Measurements from ENCODE around the gene ASIC1. TPM values are rescaled to one million over a fixed set of nuclear protein-coding genes. Genes with fewer than 3 reads are reported as not detected.

The ASIC1 gene
- total and polyA plus RNA-seq, 2 of the 13 experiments (the other 11 are each of a cell fraction or from before 2014, with no cell fraction given): 0.44 to 1.5 TPM

DNA sequence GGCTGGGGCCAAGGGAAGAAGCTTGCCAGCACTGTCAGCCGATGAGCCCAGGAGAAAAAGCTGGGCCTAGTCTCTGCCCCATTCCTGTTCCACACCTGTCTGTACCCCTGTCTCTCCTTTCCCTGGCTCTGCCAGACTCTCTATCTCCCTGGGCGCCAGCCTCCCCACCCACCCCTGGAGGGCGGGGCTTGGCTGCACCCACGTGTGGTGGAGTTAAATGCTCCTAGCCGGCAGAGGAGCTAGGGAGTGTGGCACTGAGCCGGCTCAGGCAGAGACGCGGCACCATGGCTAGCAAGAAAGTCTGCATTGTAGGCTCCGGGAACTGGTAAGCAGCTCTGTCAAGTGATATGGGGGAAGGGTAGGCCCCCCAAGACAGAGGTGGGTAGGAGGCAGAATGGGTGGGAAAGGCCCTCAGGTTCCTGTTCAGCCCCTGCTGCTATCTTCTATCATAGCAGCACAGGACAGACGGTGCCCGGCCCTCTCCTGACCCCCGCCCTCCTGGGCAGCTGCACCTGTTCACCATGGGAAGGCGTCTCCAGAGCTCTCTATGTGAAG is 46.4 kb downstream of the ASIC1 start, which contains the start of gene GPD1 (continued):
- TF ChIP-seq, protein P1, sequence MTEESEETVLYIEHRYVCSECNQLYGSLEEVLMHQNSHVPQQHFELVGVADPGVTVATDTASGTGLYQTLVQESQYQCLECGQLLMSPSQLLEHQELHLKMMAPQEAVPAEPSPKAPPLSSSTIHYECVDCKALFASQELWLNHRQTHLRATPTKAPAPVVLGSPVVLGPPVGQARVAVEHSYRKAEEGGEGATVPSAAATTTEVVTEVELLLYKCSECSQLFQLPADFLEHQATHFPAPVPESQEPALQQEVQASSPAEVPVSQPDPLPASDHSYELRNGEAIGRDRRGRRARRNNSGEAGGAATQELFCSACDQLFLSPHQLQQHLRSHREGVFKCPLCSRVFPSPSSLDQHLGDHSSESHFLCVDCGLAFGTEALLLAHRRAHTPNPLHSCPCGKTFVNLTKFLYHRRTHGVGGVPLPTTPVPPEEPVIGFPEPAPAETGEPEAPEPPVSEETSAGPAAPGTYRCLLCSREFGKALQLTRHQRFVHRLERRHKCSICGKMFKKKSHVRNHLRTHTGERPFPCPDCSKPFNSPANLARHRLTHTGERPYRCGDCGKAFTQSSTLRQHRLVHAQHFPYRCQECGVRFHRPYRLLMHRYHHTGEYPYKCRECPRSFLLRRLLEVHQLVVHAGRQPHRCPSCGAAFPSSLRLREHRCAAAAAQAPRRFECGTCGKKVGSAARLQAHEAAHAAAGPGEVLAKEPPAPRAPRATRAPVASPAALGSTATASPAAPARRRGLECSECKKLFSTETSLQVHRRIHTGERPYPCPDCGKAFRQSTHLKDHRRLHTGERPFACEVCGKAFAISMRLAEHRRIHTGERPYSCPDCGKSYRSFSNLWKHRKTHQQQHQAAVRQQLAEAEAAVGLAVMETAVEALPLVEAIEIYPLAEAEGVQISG (CRISPR knock-in tag; IDR thresholded peaks at IDR 0.05): peak; percentile 63; the same call in 1 of the 2 replicates
- TF ChIP-seq, protein P2, sequence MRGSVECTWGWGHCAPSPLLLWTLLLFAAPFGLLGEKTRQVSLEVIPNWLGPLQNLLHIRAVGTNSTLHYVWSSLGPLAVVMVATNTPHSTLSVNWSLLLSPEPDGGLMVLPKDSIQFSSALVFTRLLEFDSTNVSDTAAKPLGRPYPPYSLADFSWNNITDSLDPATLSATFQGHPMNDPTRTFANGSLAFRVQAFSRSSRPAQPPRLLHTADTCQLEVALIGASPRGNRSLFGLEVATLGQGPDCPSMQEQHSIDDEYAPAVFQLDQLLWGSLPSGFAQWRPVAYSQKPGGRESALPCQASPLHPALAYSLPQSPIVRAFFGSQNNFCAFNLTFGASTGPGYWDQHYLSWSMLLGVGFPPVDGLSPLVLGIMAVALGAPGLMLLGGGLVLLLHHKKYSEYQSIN (CRISPR knock-in tag; IDR thresholded peaks at IDR 0.05; ENCODE audit: borderline replicate concordance): no peak
- no peak for TF ChIP-seq BRCA1 (CRISPR knock-in tag; IDR thresholded peaks at IDR 0.05)
- no peak for TF ChIP-seq ARNT (IDR thresholded peaks at IDR 0.05)
- no peak for TF ChIP-seq XRCC5 (optimal IDR thresholded peaks at IDR 0.05; ENCODE audit: low read length)
- no peak for TF ChIP-seq ELF4 (CRISPR knock-in tag; IDR thresholded peaks at IDR 0.05; ENCODE audit: borderline replicate concordance)
- no peak for TF ChIP-seq ZNF678 (CRISPR knock-in tag; IDR thresholded peaks at IDR 0.05)
- TF ChIP-seq SNAPC2 (CRISPR knock-in tag; IDR thresholded peaks at IDR 0.05): no peak
- TF ChIP-seq ZNF484 (CRISPR knock-in tag; IDR thresholded peaks at IDR 0.05; ENCODE audit: borderline replicate concordance, low read depth): no peak
- no peak; the same call in 1 of the 2 replicates for TF ChIP-seq KMT2B (CRISPR knock-in tag; IDR thresholded peaks at IDR 0.05)
- no peak for TF ChIP-seq CCDC6 (CRISPR knock-in tag; IDR thresholded peaks at IDR 0.05)
- TF ChIP-seq NCOA1 (CRISPR knock-in tag; IDR thresholded peaks at IDR 0.05): no peak
- no peak for TF ChIP-seq PAWR (CRISPR knock-in tag; IDR thresholded peaks at IDR 0.05; ENCODE audit: borderline replicate concordance)
- TF ChIP-seq RFX3 (CRISPR knock-in tag; IDR thresholded peaks at IDR 0.05): no peak
- TF ChIP-seq THAP8 (CRISPR knock-in tag; IDR thresholded peaks at IDR 0.05; ENCODE audit: borderline replicate concordance): no peak
- TF ChIP-seq ZNF10 (CRISPR knock-in tag; IDR thresholded peaks at IDR 0.05; ENCODE audit: borderline replicate concordance, low read depth): no peak
- no peak for TF ChIP-seq ZNF772 (CRISPR knock-in tag; IDR thresholded peaks at IDR 0.05)
- TF ChIP-seq ZZZ3 (CRISPR knock-in tag; IDR thresholded peaks at IDR 0.05; ENCODE audit: borderline replicate concordance): no peak
- TF ChIP-seq AHR (CRISPR knock-in tag; IDR thresholded peaks at IDR 0.05): no peak
- peak; percentile 15; the same call in 1 of the 2 replicates for TF ChIP-seq RXRA (CRISPR knock-in tag; IDR thresholded peaks at IDR 0.05)
- TF ChIP-seq ZNF781 (CRISPR knock-in tag; IDR thresholded peaks at IDR 0.05; ENCODE audit: borderline replicate concordance, not compliant biosample characterization): peak; percentile 59
- no peak for TF ChIP-seq ZNF577 (CRISPR knock-in tag; IDR thresholded peaks at IDR 0.05; ENCODE audit: borderline replicate concordance, low read depth)
- no peak for TF ChIP-seq NFRKB (IDR thresholded peaks at IDR 0.05)
- TF ChIP-seq, protein P3, sequence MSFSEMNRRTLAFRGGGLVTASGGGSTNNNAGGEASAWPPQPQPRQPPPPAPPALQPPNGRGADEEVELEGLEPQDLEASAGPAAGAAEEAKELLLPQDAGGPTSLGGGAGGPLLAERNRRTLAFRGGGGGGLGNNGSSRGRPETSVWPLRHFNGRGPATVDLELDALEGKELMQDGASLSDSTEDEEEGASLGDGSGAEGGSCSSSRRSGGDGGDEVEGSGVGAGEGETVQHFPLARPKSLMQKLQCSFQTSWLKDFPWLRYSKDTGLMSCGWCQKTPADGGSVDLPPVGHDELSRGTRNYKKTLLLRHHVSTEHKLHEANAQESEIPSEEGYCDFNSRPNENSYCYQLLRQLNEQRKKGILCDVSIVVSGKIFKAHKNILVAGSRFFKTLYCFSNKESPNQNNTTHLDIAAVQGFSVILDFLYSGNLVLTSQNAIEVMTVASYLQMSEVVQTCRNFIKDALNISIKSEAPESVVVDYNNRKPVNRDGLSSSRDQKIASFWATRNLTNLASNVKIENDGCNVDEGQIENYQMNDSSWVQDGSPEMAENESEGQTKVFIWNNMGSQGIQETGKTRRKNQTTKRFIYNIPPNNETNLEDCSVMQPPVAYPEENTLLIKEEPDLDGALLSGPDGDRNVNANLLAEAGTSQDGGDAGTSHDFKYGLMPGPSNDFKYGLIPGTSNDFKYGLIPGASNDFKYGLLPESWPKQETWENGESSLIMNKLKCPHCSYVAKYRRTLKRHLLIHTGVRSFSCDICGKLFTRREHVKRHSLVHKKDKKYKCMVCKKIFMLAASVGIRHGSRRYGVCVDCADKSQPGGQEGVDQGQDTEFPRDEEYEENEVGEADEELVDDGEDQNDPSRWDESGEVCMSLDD (CRISPR knock-in tag; IDR thresholded peaks at IDR 0.05; ENCODE audit: borderline replicate concordance): no peak

All from HepG2 (cell line).